CD14-positive monocyte (primary cell): ENCODE data around the gene ZNF662. TPM values are rescaled to one million over a fixed set of nuclear protein-coding genes. Genes with fewer than 3 reads are reported as not detected.

Experiments
- DNase-seq, 3 donors: peaks; one replicate each; pipeline ENCODE4 v3.0.0-alpha.2; 2011 to 2022
- H2AFZ ChIP-seq: 2 replicates; pipeline ENCODE4 v1.6.0; 2012; ENCODE audit warnings: mild to moderate bottlenecking, low read depth, low read length, inconsistent platforms; ENCODE audit not compliant: insufficient read depth, poor library complexity, severe bottlenecking
- H3K27ac ChIP-seq, 2 donors: 1 replicate in 1 of 2; 2 replicates in 1 of 2; pipeline ENCODE4 v1.5.1; 2012 to 2013; ENCODE audit warnings: low read length in 2 of 2, control low read depth in 1 of 2, inconsistent platforms in 1 of 2, low read depth in 1 of 2, mild to moderate bottlenecking in 1 of 2
- H3K27me3 ChIP-seq, 2 donors: one replicate each; pipeline versions ENCODE4 v1.6.0 to v1.6.1; 2011 to 2013; ENCODE audit warnings: low read length in 2 of 2; ENCODE audit not compliant: control insufficient read depth in 2 of 2, insufficient read depth in 2 of 2
- H3K36me3 ChIP-seq, 2 donors: replicated peaks in 1 of 2; 1 replicate in 1 of 2; 2 replicates in 1 of 2; pipeline versions ENCODE4 v1.5.1 to v1.6.1; 2012 to 2013; ENCODE audit warnings: low read length in 2 of 2, control low read depth in 1 of 2, inconsistent platforms in 1 of 2, mild to moderate bottlenecking in 1 of 2; ENCODE audit not compliant: insufficient read depth in 2 of 2, control insufficient read depth in 1 of 2
- H3K4me1 ChIP-seq, 2 donors: 1 replicate in 1 of 2; 2 replicates in 1 of 2; pipeline versions ENCODE4 v1.5.1 to v1.6.1; 2012 to 2013; ENCODE audit warnings: low read length in 2 of 2, control low read depth in 1 of 2, inconsistent platforms in 1 of 2, mild to moderate bottlenecking in 1 of 2, moderate library complexity in 1 of 2; ENCODE audit not compliant: insufficient read depth in 2 of 2, control insufficient read depth in 1 of 2
- H3K4me2 ChIP-seq: replicated peaks from 2 replicates; pipeline ENCODE3; 2012; ENCODE audit warnings: low read length, moderate library complexity, mild to moderate bottlenecking; ENCODE audit not compliant: poor library complexity, severe bottlenecking; ENCODE audit errors: extremely low read depth
- H3K4me3 ChIP-seq, 3 experiments: fragments of 200-600 bp in 1 of 3; sonication (generic) in 1 of 3; replicated peaks in 1 of 3; 1 replicate in 2 of 3; 2 replicates in 1 of 3; pipeline ENCODE4 v1.5.1; 2011 to 2013; ENCODE audit warnings: low read length in 3 of 3, mild to moderate bottlenecking in 3 of 3, control low read depth in 2 of 3, low read depth in 2 of 3, inconsistent platforms in 1 of 3, moderate library complexity in 1 of 3
- H3K79me2 ChIP-seq: 2 replicates; pipeline ENCODE4 v1.6.0; 2012; ENCODE audit warnings: mild to moderate bottlenecking, control low read depth, inconsistent platforms, low read length, moderate library complexity; ENCODE audit not compliant: insufficient read depth
- H3K9ac ChIP-seq: 2 replicates; pipeline ENCODE4 v1.6.0; 2017; ENCODE audit warnings: low read length, mild to moderate bottlenecking; ENCODE audit not compliant: insufficient read depth, poor library complexity, severe bottlenecking
- H3K9me3 ChIP-seq, 2 donors: replicated peaks in 1 of 2; 1 replicate in 1 of 2; 2 replicates in 1 of 2; pipeline versions ENCODE4 v1.5.1 to v1.6.1; 2012 to 2013; ENCODE audit warnings: low read length in 2 of 2, control low read depth in 1 of 2; ENCODE audit not compliant: control insufficient read depth in 1 of 2, insufficient read depth in 1 of 2
- H4K20me1 ChIP-seq: 2 replicates; pipeline ENCODE4 v1.6.0; 2012; ENCODE audit warnings: mild to moderate bottlenecking, low read length, control low read depth, moderate library complexity; ENCODE audit not compliant: insufficient read depth
- H3K27ac Mint-ChIP-seq, 7 donors: one replicate each; pipeline ENCODE4 v1.8.0; 2020; ENCODE audit warnings: mild to moderate bottlenecking in 7 of 7, mixed read lengths in 7 of 7, moderate library complexity in 6 of 7, inconsistent platforms in 2 of 7
- H3K27me3 Mint-ChIP-seq, 3 donors: one replicate each; pipeline ENCODE4 v1.8.0; 2021 to 2022; ENCODE audit warnings: low read depth in 3 of 3, mild to moderate bottlenecking in 3 of 3, mixed read lengths in 3 of 3, moderate library complexity in 3 of 3, inconsistent platforms in 1 of 3
- H3K36me3 Mint-ChIP-seq, 2 donors: one replicate each; pipeline ENCODE4 v1.8.0; 2020; ENCODE audit warnings: mixed read lengths in 2 of 2, inconsistent platforms in 1 of 2, mild to moderate bottlenecking in 1 of 2
- H3K4me1 Mint-ChIP-seq: one replicate; pipeline ENCODE4 v1.8.0; 2020; ENCODE audit warnings: mild to moderate bottlenecking, mixed read lengths
- H3K4me3 Mint-ChIP-seq, 2 donors: one replicate each; pipeline ENCODE4 v1.8.0; 2020; ENCODE audit warnings: mild to moderate bottlenecking in 2 of 2, mixed read lengths in 2 of 2, moderate library complexity in 1 of 2
- H3K9me3 Mint-ChIP-seq, 7 donors: one replicate each; pipeline ENCODE4 v1.8.0; 2020 to 2022; ENCODE audit warnings: mixed read lengths in 7 of 7, mild to moderate bottlenecking in 6 of 7, moderate library complexity in 6 of 7, inconsistent platforms in 2 of 7
- CTCF ChIP-seq: fragments of 200-600 bp; IDR thresholded peaks from one replicate; pipeline ENCODE4 v1.8.0; 2022; ENCODE audit warnings: antibody characterized with exemption, mild to moderate bottlenecking
- WGBS: methylation state at CpG from one replicate; pipeline ENCODE4 v1.1.5; 2013; ENCODE audit warnings: missing lambda C conversion rate; ENCODE audit not compliant: insufficient coverage; 5-methylcytosine and 5-hydroxymethylcytosine counted together
- intact Hi-C, 2 donors: fragments of 100-400 bp; cut with micrococcal nuclease; formaldehyde crosslinking; loops; one replicate each; pipeline versions ENCODE4 v1.15.0 to v1.15.1; 2023
- polyA plus RNA-seq, 3 donors: library from polyadenylated mRNA; depleted of rRNA in 1 of 3; unstranded in 2 of 3; stranded (reverse) in 1 of 3; fragments of 300-500 nt in 2 of 3; fragments of >200 nt in 1 of 3; fragmentation: Illumina TruSeq in 2 of 3; gene quantifications; 1 replicate in 2 of 3; 2 replicates in 1 of 3; pipeline ENCODE4 v1.2.3, GENCODE V29; 2012 to 2021

The ZNF662 gene
- polyA plus RNA-seq, 3 donors, result 0.09 TPM; not detected in 2

GRCh38 chr3:42876940-42877720, 28.8 kb upstream of the ZNF662 start:
- peaks cover 10% of the 10 kb centered on the region for H3K4me1 Mint-ChIP-seq
- TF ChIP-seq CTCF, result no peak
- H3K36me3 ChIP-seq, result no peaks in the 10 kb centered on the region
- no peak overlapping the region for H2AFZ ChIP-seq
- H3K9ac ChIP-seq, result no peak overlapping the region
- no peak overlapping the region for H3K27ac Mint-ChIP-seq
- WGBS, result 98% methylated on average over 5 of the region's 7 CpGs
- H3K79me2 ChIP-seq, result no peaks in the 10 kb centered on the region
- no peak overlapping the region for H3K4me3 Mint-ChIP-seq
- peaks cover 0 to 2% of the 10 kb centered on the region in 2 donors for H3K36me3 Mint-ChIP-seq
- no peaks in the 10 kb centered on the region for H3K9me3 ChIP-seq
- no peak for DNase-seq
- peaks cover 0 to 2% (median 0%) of the 10 kb centered on the region in 7 donors for H3K9me3 Mint-ChIP-seq
- H3K4me3 ChIP-seq, result no peak overlapping the region
- intact Hi-C loops, result no loop called here
- H3K4me1 ChIP-seq, result peaks cover 13 to 14% of the 10 kb centered on the region in 2 donors
- no peak overlapping the region for H3K27ac ChIP-seq
- no peaks in the 10 kb centered on the region for H4K20me1 ChIP-seq
- H3K27me3 Mint-ChIP-seq, result peaks cover 9 to 12% (median 11%) of the 10 kb centered on the region in 3 donors
- H3K27me3 ChIP-seq, result peaks cover 0 to 10% of the 10 kb centered on the region in 2 donors
- no peak overlapping the region for H3K4me2 ChIP-seq

- Mint-ChIP-seq H3K4me3 (no peak overlapping the region), H3K27ac (no peak overlapping the region), H3K36me3 (peaks cover 0 to 2% of the 10 kb centered on the region in 2 donors), H3K4me1 (peaks cover 10% of the 10 kb centered on the region), H3K27me3 (peaks cover 9 to 11% (median 10%) of the 10 kb centered on the region in 3 donors), H3K9me3 (no peaks in the 10 kb centered on the region)
- Histone ChIP-seq H3K9me3 (no peaks in the 10 kb centered on the region), H3K4me1 (peaks cover 13 to 14% of the 10 kb centered on the region in 2 donors), H3K79me2 (no peaks in the 10 kb centered on the region), H3K27me3 (peaks cover 0 to 10% of the 10 kb centered on the region in 2 donors), H3K4me3 (no peak overlapping the region), H2AFZ (no peak overlapping the region), H3K27ac (no peak overlapping the region), H3K36me3 (no peaks in the 10 kb centered on the region), H3K4me2 (no peak overlapping the region), H3K9ac (no peak overlapping the region), H4K20me1 (no peaks in the 10 kb centered on the region)
- intact Hi-C loops, result no loop called here
- TF ChIP-seq CTCF, result no peak
- WGBS, result no CpG with 5 or more reads among the region's 2 CpGs
- DNase-seq, result no peak
Measured at GRCh38 chr3:42877881-42878280, 28.1 kb upstream of the ZNF662 start.
